ENCODE results near the gene ADORA1. TPM values are rescaled to one million over a fixed set of nuclear protein-coding genes. Genes with fewer than 3 reads are reported as not detected.

The ADORA1 gene
- total and polyA plus RNA-seq, 2 donors (not counting 3 experiments of a cell fraction or from before 2014, with no cell fraction given): 0.15 TPM; not detected in 1

DNA sequence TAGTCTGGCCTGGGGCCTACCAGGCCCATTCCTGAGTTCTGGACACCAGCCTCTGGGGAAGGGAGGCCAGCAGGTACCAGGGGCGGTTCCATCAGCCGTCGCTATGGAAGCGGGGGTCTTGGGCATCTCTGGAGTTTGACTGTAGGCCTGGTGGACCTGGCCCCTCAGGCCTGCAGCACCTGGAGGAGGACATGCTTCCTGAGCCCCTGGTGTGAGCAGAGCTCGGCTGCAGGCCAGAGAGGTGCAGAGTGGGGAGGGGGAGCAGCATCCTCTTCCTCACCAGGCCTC is 40.3 kb downstream of the ADORA1 start:
- intact Hi-C loops (cut with micrococcal nuclease): no loop called here
- Histone ChIP-seq H4K20me1 (replicated peaks; ENCODE audit: control insufficient read depth, extremely low read depth, insufficient read depth, low read length) (no peaks in the 10 kb centered on the region), H3K9me3 (replicated peaks; ENCODE audit: control insufficient read depth, insufficient read depth, low read length) (no peaks in the 10 kb centered on the region), H3K36me3 (ENCODE audit: control insufficient read depth in 2 of 2, extremely low read depth in 1 of 2, insufficient read depth in 2 of 2, low read length in 2 of 2) (no peaks in the 10 kb centered on the region), H3K4me2 (ENCODE audit: insufficient read depth, low read length) (no peak overlapping the region), H2AFZ (ENCODE audit: low read depth, low read length) (no peak overlapping the region), H3K27me3 (ENCODE audit: control insufficient read depth in 2 of 2, insufficient read depth in 2 of 2, low read length in 2 of 2) (peaks cover 0 to 8% of the 10 kb centered on the region in 2 experiments), H3K27ac (ENCODE audit: insufficient read depth, low read depth, low read length) (no peak overlapping the region), H3K4me1 (ENCODE audit: control insufficient read depth, extremely low read depth, insufficient read depth, low read length) (no peaks in the 10 kb centered on the region), H3K79me2 (ENCODE audit: control insufficient read depth, insufficient read depth, low read length) (no peaks in the 10 kb centered on the region), H3K4me3 (replicated peaks in 1 of 3; ENCODE audit: insufficient read depth in 1 of 3, low read depth in 1 of 3, low read length in 3 of 3) (no peak overlapping the region), H3K9ac (replicated peaks; ENCODE audit: extremely low read depth, insufficient read depth, low read length) (no peak overlapping the region), H3K9me1 (replicated peaks; ENCODE audit: control insufficient read depth, extremely low read depth, insufficient read depth, low read length) (no peaks in the 10 kb centered on the region)
- dilution Hi-C loops (cut with MboI; ENCODE audit: extremely low pct_ligation_motif_present, low sequenced_read_pairs): no loop called here
- FAIRE-seq (no peak), DNase-seq (ENCODE audit: low read depth, low spot score) (no peak)
- BruUV-seq (replicated peaks): no TSS peak
- ChIA-PET POLR2A (no interaction called here), CTCF (interaction anchor here (6.6 kb wide), 1 partner anchor 49 kb away, joined by 317 read pairs; no protein-coding TSS in a partner anchor)
- no peak for TF ChIP-seq MYC (IDR thresholded peaks at IDR 0.05; ENCODE audit: low read depth, low read length)
- TF ChIP-seq POLR2AphosphoS5 (IDR thresholded peaks at IDR 0.05; ENCODE audit: insufficient read depth, low read depth, low read length): no peak
- no peak for TF ChIP-seq POLR2A (IDR thresholded peaks at IDR 0.05; ENCODE audit: low read depth, low read length)
- TF ChIP-seq JUN (IDR thresholded peaks at IDR 0.05; ENCODE audit: borderline replicate concordance, insufficient read depth, insufficient read length, low read depth): no peak
- TF ChIP-seq GATA2 (IDR thresholded peaks at IDR 0.05; ENCODE audit: insufficient read depth, insufficient read length, low read depth, low read length): no peak
- TF ChIP-seq, protein P1, sequence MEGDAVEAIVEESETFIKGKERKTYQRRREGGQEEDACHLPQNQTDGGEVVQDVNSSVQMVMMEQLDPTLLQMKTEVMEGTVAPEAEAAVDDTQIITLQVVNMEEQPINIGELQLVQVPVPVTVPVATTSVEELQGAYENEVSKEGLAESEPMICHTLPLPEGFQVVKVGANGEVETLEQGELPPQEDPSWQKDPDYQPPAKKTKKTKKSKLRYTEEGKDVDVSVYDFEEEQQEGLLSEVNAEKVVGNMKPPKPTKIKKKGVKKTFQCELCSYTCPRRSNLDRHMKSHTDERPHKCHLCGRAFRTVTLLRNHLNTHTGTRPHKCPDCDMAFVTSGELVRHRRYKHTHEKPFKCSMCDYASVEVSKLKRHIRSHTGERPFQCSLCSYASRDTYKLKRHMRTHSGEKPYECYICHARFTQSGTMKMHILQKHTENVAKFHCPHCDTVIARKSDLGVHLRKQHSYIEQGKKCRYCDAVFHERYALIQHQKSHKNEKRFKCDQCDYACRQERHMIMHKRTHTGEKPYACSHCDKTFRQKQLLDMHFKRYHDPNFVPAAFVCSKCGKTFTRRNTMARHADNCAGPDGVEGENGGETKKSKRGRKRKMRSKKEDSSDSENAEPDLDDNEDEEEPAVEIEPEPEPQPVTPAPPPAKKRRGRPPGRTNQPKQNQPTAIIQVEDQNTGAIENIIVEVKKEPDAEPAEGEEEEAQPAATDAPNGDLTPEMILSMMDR (IDR thresholded peaks at IDR 0.05; ENCODE audit: extremely low read depth in 1 of 2, insufficient read depth in 1 of 2, low read depth in 1 of 2, low read length in 2 of 2): no peak
- no peak for TF ChIP-seq EZH2 (IDR thresholded peaks at IDR 0.05; ENCODE audit: borderline replicate concordance, low read depth, low read length, severe bottlenecking)
- TF ChIP-seq, protein P2, sequence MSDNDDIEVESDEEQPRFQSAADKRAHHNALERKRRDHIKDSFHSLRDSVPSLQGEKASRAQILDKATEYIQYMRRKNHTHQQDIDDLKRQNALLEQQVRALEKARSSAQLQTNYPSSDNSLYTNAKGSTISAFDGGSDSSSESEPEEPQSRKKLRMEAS (IDR thresholded peaks at IDR 0.05; ENCODE audit: insufficient read depth, insufficient read length): no peak
- no peak for TF ChIP-seq FOS (IDR thresholded peaks at IDR 0.05; ENCODE audit: borderline replicate concordance, insufficient read depth, low read length)
